AG04450 (cell line): Measurements from ENCODE around the gene SPAG9. TPM values are rescaled to one million over a fixed set of nuclear protein-coding genes. Genes with fewer than 3 reads are reported as not detected.
A peak's percentile ranks its signal among the peaks of the same experiment; 100 is the strongest.

ENCODE experiments used
- CTCF ChIA-PET: fragments of 300-600, 350-600 bp; formaldehyde crosslinking; extraction: SDS; loops from one replicate; lab custom pipeline; 2022; ENCODE audit warnings: antibody characterized with exemption, inconsistent platforms; lab: Charles Lee
- POLR2A ChIA-PET: fragments of 350-600 bp; formaldehyde crosslinking; extraction: SDS; loops from one replicate; lab custom pipeline; 2021; ENCODE audit warnings: antibody characterized with exemption, inconsistent platforms; lab: Yijun Ruan, JAX
- DNase-seq: peaks from one replicate; pipeline ENCODE4 v3.0.0-alpha.2; 2011; ENCODE audit warnings: low read depth, low spot score
- H3K27ac ChIP-seq: one replicate; pipeline ENCODE4 v1.5.1; 2012; ENCODE audit warnings: low read depth, low read length, control low read depth
- H3K27me3 ChIP-seq: one replicate; pipeline ENCODE4 v1.6.0; 2012; ENCODE audit warnings: low read length; ENCODE audit not compliant: control insufficient read depth, insufficient read depth
- H3K4me3 ChIP-seq: 2 replicates; pipeline ENCODE4 v1.5.1; 2011; ENCODE audit warnings: mild to moderate bottlenecking, low read depth, low read length, control low read depth
- H3K9me3 ChIP-seq: 2 replicates; pipeline ENCODE4 v1.5.1; 2012; ENCODE audit warnings: low read length; ENCODE audit not compliant: control insufficient read depth, insufficient read depth
- polyA plus RNA-seq: library from polyadenylated mRNA; depleted of rRNA; stranded (reverse); fragments of >200 nt; gene quantifications from 2 replicates; pipeline ENCODE4 v1.2.3, GENCODE V29; 2011
- TF ChIP-seq, protein P1 (sequence below): IDR thresholded peaks from 2 replicates; pipeline ENCODE4 v1.5.1; 2011; ENCODE audit warnings: low read depth, low read length, control low read depth, inconsistent platforms

SPAG9 gene
- polyA plus RNA-seq, 1 experiment = 42.1 TPM

DNA sequence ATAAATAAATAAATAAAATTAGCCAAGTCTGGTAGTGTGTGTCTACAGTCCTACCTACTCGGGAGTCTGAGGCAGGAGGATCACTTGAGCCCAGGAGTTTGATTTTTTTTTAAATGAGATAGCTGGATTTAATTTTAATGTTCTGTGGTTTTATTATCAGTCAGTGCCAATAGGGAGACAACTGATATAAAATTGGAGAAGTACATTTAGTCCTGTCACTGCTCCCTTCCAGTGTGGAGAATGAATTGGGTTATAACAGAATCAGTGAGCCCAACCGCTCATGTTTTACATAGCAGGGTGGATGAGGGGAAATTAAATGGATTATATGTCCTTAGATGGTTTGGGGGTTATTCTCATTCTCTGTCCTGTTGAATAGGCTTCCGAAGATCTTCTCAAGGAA, 38.9 kb upstream of the SPAG9 start:
- TF ChIP-seq, protein P1, sequence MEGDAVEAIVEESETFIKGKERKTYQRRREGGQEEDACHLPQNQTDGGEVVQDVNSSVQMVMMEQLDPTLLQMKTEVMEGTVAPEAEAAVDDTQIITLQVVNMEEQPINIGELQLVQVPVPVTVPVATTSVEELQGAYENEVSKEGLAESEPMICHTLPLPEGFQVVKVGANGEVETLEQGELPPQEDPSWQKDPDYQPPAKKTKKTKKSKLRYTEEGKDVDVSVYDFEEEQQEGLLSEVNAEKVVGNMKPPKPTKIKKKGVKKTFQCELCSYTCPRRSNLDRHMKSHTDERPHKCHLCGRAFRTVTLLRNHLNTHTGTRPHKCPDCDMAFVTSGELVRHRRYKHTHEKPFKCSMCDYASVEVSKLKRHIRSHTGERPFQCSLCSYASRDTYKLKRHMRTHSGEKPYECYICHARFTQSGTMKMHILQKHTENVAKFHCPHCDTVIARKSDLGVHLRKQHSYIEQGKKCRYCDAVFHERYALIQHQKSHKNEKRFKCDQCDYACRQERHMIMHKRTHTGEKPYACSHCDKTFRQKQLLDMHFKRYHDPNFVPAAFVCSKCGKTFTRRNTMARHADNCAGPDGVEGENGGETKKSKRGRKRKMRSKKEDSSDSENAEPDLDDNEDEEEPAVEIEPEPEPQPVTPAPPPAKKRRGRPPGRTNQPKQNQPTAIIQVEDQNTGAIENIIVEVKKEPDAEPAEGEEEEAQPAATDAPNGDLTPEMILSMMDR = no peak
- Histone ChIP-seq H3K27ac (no peak overlapping the region), H3K4me3 (no peak overlapping the region), H3K9me3 (no peaks in the 10 kb centered on the region), H3K27me3 (no peaks in the 10 kb centered on the region)
- no peak for DNase-seq
- ChIA-PET CTCF (no interaction called here), POLR2A (no interaction called here)

DNA sequence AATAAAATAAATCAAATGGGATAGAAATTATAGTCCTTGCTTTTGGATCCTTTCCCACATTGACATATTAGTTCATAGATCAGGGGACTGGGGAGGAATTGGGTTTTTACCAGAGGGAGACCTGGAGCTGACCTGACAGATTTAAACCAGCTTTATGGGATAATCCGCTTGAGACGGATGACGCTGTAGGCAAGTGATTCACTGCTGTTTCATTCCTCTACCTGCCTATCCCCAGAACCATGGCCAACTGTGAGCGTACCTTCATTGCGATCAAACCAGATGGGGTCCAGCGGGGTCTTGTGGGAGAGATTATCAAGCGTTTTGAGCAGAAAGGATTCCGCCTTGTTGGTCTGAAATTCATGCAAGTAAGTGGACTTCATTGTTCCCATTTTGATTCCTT, 34.7 kb upstream of the SPAG9 start:
- TF ChIP-seq, protein P1 = no peak
- H3K9me3 ChIP-seq = no peaks in the 10 kb centered on the region; the same call in 1 of the 2 replicates
- ChIA-PET CTCF (interaction anchor here (0.6 to 1.7 kb wide), 2 partner anchors 42 to 155 kb away, joined by 3 to 9 read pairs; no protein-coding TSS in a partner anchor), POLR2A (no interaction called here)
- no peak overlapping the region for H3K27ac ChIP-seq
- no peak overlapping the region for H3K4me3 ChIP-seq
- H3K27me3 ChIP-seq = no peaks in the 10 kb centered on the region
- DNase-seq = no peak

- Histone ChIP-seq H3K4me3 (peak overlapping the region; percentile 92), H3K27ac (no peak overlapping the region), H3K9me3 (no peaks in the 10 kb centered on the region; the same call in 1 of the 2 replicates), H3K27me3 (no peaks in the 10 kb centered on the region)
- TF ChIP-seq, protein P1 = no peak
- ChIA-PET POLR2A (interaction anchor here (0.7 kb wide), 1 partner anchor 16 kb away, joined by 3 read pairs; no protein-coding TSS in a partner anchor), CTCF (interaction anchor here (1.7 to 7.4 kb wide), 2 partner anchors 152 to 153 kb away, joined by 9 to 204 read pairs; no protein-coding TSS in a partner anchor)
- DNase-seq = no peak
Observed at GRCh38 chr17:51154176-51154575, 33.5 kb upstream of the SPAG9 start.

- DNase-seq = peak; percentile 99
- CTCF ChIA-PET = interaction anchor here (0.6 to 7.4 kb wide), 39 partner anchors 9 to 305 kb away, joined by 3 to 204 read pairs (median 4); partner anchors contain the start of gene SPAG9
- TF ChIP-seq, protein P1 = peak; percentile 86
Observed at GRCh38 chr17:51153210-51154072, 32.8 kb upstream of the SPAG9 start, which contains the start of gene NME1. NME1 (plus strand) TSS chr17:51153559; CDS start chr17:51155655, 2,096 bp downstream.

More at GRCh38 chr17:51153210-51154072, 32.8 kb upstream of the SPAG9 start, which contains the start of gene NME1:
- Histone ChIP-seq H3K9me3 (no peaks in the 10 kb centered on the region; the same call in 1 of the 2 replicates), H3K27ac (peak within 1 kb of the TSS; percentile 65), H3K4me3 (peak within 1 kb of the TSS; percentile 92), H3K27me3 (no peaks in the 10 kb centered on the region)
- POLR2A ChIA-PET = interaction anchor here (0.8 to 1.0 kb wide), 4 partner anchors 12 to 208 kb away, joined by 3 to 10 read pairs (median 4); partner anchors contain the start of genes NME2 and SPAG9
